Activated CD8-positive, alpha-beta memory T cell treated with anti-CD3 and anti-CD28 coated beads, Interleukin-2, amount 50 U/mL, for 1 hour (primary cell): ENCODE measurements around the gene PLXNA2.

Experiments
- DNase-seq: peaks from one replicate; pipeline ENCODE4 v3.0.0-alpha.2; 2020; ENCODE audit errors: extremely low read depth

PLXNA2 gene

GRCh38 chr1:208179263-208179816 lies 64.8 kb downstream of the PLXNA2 start:
- no peak for DNase-seq

- no peak for DNase-seq
Measured at GRCh38 chr1:208178091-208178529, 66.1 kb downstream of the PLXNA2 start.

- DNase-seq: no peak
Measured at GRCh38 chr1:208177656-208178055, 66.5 kb downstream of the PLXNA2 start.

GRCh38 chr1:208176649-208177048 lies 67.5 kb downstream of the PLXNA2 start:
- DNase-seq: no peak

GRCh38 chr1:208175508-208175895 lies 68.7 kb downstream of the PLXNA2 start:
- DNase-seq: no peak

DNA sequence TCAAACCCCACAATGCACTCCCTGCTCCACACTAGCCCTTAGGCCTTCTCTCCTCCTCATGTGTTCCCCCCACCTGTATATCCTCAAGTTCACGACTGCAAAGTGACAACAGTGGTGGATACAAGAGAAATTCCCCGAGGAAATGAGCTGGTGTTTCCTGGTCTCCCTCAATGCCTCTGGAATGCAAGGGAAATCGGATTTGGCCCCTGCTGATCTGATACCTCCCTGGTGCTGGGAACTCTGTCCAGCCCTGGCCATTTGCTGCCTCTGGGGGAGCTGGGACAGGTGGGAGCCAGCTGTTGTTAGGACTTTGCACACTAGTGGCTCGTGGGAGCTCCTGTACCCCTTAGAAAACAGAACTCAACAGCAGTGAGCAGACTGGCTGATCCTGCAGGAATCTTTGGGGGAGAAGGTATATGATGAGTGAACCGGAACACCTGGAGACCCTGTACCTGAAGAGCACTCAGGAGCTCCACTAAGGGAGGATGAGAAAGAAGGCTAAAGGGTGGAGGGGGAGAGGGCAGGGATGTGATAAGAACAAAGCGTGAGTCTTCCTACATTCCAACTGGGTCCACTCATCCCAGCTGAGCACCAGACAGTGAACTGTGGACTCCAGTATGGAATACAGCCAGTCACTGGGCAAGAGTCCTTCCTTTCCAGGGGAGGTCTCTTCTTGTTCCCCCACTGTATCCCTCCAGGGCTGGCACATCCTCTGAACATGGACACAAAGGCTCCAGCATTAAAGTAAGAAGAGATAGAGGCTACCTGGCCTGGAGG lies 69.3 kb downstream of the PLXNA2 start:
- no peak for DNase-seq

DNA sequence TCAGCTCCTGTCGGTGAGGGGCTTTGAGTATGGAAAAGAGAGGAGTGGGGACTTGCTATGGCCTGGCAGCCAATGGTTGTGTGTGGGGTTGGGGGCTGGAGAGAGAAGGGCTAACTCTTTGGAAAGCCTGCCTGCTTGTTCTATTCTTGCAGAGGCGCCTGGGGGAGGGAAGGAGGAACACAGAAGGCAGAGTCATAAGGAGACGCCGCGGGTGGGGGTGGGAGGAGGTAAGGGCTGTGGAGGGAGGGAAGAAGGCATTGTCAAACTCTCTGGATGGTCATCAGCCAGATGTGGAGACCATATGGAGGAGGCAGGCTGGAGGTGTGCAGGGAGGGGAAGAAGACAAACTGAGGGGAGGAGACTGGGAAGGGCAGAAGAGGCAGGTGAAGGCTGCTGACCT lies 70.0 kb downstream of the PLXNA2 start:
- no peak for DNase-seq

GRCh38 chr1:208173749-208174148 lies 70.4 kb downstream of the PLXNA2 start:
- DNase-seq: no peak

- no peak for DNase-seq
Measured at GRCh38 chr1:208172423-208173145, 71.6 kb downstream of the PLXNA2 start.

DNA sequence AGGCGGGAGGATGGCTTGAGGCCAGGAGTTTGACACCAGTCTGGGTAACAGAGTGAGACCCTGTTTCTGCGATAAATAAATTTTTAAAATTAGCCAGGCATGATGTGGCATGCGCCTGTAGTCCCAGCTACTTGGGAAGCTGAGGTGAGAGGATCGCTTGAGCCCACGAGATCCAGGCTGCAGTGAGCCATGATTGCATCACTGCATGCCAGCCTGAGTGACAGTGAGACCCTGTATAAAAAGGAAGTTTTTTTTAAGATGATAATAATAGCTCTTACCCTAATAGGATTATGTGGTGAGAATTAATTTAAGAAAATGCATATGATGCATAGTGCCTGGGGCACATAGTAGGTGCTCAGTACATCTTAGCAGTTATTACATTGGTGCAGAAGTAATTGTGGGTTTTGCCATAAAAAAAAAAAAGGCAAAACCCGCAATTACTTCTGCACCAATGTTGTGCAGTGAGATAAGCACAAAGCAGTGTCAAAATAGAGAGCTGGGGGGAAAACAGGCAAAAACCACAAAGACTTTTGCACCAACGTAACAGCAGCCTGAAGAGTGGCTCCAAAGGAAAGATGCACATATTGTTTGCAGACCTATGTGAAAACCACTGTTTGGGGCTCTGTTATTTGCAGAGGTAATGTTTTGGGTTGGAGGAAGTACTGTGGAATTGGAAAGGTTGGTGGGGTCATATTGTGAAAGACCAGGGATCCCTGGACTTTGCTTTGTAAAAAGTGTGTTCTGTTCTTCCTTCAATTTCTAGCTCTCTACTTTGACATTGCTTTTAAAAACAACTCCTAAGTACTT lies 72.4 kb downstream of the PLXNA2 start:
- no peak for DNase-seq

- no peak for DNase-seq
Measured at GRCh38 chr1:208170252-208170651, 73.9 kb downstream of the PLXNA2 start.

- DNase-seq: no peak
Measured at GRCh38 chr1:208169081-208169879, 74.9 kb downstream of the PLXNA2 start.

- no peak for DNase-seq
Measured at GRCh38 chr1:208167261-208167869, 76.8 kb downstream of the PLXNA2 start.

DNA sequence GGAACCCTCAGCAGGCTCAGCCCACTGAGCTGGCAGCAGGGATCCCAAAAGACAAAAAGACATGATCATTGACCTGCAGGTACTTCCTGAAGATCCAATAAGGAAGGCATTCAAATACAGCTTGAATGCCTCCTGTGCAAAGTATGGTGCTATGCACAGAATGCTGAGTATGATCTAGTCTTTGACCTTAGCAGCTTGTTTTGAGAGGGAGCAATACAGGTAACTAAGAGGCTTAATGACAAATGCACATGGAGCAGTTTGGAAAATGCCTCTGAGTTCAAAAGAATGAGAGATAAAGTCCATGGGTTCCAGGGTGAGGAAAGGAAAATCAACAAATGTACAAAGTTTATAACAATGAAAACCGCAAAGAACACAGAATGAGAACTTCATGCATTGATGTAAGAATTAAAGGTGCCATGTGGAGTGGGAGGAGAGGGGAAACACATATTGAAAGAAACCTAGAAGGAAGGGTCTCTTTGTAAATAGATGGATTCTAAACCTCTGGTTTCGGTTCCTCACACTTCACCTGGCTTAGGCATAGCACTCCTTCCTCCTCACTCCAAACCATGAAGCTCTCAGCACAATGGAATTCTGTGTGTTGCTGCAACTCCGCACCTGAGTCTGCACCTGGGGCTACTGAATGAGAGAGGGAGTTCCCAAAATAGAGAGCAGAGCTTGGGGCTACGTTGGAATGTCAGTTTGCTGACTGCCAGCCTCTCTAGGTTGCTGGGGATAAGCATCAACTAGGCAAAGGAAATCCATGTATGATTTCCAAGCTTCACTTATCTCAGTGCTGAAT lies 77.6 kb downstream of the PLXNA2 start:
- no peak for DNase-seq

- DNase-seq: no peak
Measured at GRCh38 chr1:208165659-208166058, 78.5 kb downstream of the PLXNA2 start.

DNA sequence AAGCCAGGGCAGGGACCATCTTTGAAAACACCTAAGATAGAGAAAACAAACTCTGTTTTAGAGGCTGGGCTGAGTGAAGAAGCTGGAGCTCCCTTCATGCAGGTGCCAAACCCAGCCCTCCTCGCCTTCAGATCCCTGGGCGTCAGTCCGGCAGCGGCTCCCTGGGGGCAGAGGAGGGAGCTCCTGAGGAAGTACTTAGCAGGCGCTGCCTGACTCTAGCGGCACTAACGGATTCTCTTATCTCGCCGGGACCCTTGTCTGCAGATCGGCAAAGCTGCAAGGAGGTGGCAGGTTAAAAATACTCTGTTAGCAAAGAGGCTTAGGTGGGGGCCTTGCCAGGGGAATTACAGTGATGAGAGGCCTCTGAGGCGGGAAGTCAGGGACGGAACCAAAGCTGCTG lies 79.6 kb downstream of the PLXNA2 start:
- DNase-seq: no peak

DNA sequence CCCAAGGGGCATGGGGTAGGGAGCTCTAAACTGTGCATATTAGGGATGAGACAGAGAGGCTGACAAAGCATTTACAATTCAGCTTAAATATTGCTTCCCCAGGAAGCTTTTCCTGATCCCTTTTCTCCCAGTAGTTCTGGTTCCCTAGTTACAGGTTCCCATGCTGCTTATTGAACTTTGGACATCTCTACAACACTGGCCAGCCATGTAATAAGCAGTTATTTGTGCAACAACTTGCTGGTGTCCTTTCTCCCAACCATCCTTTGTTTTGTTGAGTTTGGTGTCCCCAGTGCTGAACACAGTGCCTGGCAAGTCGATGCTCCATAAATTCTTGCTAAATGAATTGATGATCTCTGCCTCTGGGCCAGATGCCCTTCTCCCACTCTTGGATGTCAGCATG lies 80.6 kb downstream of the PLXNA2 start:
- no peak for DNase-seq

- no peak for DNase-seq
Measured at GRCh38 chr1:208162903-208163302, 81.3 kb downstream of the PLXNA2 start.

- no peak for DNase-seq
Measured at GRCh38 chr1:208161656-208162375, 82.4 kb downstream of the PLXNA2 start.
